Ishikawa (cell line): ENCODE measurements around the gene SLC66A1.

Experiments used
- CEBPB ChIP-seq: IDR thresholded peaks from 2 replicates; pipeline ENCODE4 v1.6.1; 2012
- CREB1 ChIP-seq: IDR thresholded peaks from 2 replicates; pipeline ENCODE4 v1.6.1; 2012; ENCODE audit warnings: low read depth
- EGR1 ChIP-seq: IDR thresholded peaks from 2 replicates; pipeline ENCODE4 v1.6.1; 2012
- EP300 ChIP-seq: IDR thresholded peaks from 2 replicates; pipeline ENCODE4 v1.6.1; 2012; ENCODE audit warnings: borderline replicate concordance
- FOXM1 ChIP-seq: IDR thresholded peaks from 2 replicates; pipeline ENCODE4 v1.6.1; 2012; ENCODE audit warnings: low read depth, borderline replicate concordance
- MAX ChIP-seq: IDR thresholded peaks from 2 replicates; pipeline ENCODE4 v1.6.1; 2012
- NFIC ChIP-seq: IDR thresholded peaks from 2 replicates; pipeline ENCODE4 v1.6.1; 2012
- RAD21 ChIP-seq: IDR thresholded peaks from 2 replicates; pipeline ENCODE4 v1.6.1; 2012; ENCODE audit warnings: low read depth
- TAF1 ChIP-seq: IDR thresholded peaks from 2 replicates; pipeline ENCODE4 v1.6.1; 2012; ENCODE audit warnings: low read depth, mild to moderate bottlenecking
- TCF12 ChIP-seq: IDR thresholded peaks from 2 replicates; pipeline ENCODE4 v1.6.1; 2012; ENCODE audit warnings: low read depth
- TEAD4 ChIP-seq: IDR thresholded peaks from 2 replicates; pipeline ENCODE4 v1.6.1; 2012
- USF1 ChIP-seq: IDR thresholded peaks from 2 replicates; pipeline ENCODE4 v1.6.1; 2012
- YY1 ChIP-seq: IDR thresholded peaks from 2 replicates; pipeline ENCODE4 v1.6.1; 2012; ENCODE audit warnings: low read depth
- ZBTB7A ChIP-seq: IDR thresholded peaks from 2 replicates; pipeline ENCODE4 v1.6.1; 2012; ENCODE audit warnings: low read depth
- TF ChIP-seq, protein P1 (sequence below): IDR thresholded peaks from 2 replicates; pipeline ENCODE4 v1.6.1; 2012; ENCODE audit warnings: low read depth, mild to moderate bottlenecking

The SLC66A1 gene

DNA sequence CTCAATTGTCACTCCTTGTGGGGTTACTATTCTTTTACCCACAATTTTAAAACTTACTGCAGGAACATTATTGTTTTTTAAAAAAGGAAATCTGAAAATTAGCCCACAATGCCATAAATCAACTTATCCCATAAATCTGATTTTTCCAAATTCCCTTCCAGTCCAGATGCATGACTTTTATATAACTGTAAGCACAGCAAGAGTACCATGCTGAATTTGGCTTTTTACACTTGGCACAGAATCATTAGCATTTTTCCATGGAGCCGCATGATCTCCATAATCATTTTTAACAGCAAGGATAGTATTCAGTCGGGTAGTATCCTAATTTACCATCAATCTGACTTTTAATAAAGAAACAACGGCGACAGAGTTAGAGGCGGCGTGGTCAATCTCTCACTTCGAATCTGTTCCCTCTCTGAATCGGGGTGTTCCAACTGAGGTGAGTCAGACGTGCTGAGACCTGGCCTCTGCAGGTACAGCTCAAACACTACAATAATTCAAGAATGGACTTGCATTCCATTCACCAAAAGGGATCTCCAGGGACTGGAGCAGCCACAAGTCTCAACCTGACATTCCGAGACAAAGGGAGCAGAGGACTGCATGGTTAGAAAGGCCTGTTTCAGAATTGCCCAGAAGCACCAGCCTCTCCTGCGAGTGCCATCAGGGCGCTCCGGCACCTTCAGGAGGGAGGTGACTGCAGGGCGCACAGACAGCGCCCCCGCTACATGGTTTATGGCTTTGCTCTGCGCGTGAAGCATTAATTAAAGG lies 48.9 kb downstream of the SLC66A1 start:
- TF ChIP-seq CREB1 (no peak), USF1 (no peak), TEAD4 (0 out of 2 replicates have a peak, but pooled peaks have one; percentile 11), EGR1 (no peak), TCF12 (no peak), EP300 (no peak), ZBTB7A (no peak)

DNA sequence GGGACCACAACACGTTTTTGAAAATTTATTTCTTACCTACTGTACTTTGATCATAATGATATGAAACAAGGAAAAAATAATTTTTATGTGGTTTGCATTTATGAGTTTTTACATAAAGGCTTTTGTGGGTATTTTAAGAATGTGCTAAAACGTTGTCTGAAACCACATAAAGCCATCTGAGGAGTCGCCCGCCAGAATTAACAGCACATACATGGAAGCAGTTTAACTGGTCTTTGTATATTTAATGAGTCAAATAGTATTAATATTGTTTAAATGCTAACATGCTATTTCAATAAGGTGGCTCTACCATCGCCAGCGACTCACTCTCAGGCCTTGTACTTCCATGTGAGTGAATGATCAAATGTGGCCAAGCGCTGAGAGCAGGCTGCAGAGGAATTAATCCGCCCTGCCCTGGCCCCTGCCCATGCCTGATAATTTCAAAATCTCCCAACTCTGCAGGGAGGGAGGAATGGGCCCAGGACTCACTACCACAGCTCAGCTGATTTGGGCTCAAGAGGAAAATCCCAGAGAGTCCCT lies 49.6 kb downstream of the SLC66A1 start:
- TF ChIP-seq EP300 (no peak), ZBTB7A (no peak), YY1 (no peak)

GRCh38 chr1:19363536-19364152 lies 51.5 kb downstream of the SLC66A1 start:
- TF ChIP-seq, protein P1, sequence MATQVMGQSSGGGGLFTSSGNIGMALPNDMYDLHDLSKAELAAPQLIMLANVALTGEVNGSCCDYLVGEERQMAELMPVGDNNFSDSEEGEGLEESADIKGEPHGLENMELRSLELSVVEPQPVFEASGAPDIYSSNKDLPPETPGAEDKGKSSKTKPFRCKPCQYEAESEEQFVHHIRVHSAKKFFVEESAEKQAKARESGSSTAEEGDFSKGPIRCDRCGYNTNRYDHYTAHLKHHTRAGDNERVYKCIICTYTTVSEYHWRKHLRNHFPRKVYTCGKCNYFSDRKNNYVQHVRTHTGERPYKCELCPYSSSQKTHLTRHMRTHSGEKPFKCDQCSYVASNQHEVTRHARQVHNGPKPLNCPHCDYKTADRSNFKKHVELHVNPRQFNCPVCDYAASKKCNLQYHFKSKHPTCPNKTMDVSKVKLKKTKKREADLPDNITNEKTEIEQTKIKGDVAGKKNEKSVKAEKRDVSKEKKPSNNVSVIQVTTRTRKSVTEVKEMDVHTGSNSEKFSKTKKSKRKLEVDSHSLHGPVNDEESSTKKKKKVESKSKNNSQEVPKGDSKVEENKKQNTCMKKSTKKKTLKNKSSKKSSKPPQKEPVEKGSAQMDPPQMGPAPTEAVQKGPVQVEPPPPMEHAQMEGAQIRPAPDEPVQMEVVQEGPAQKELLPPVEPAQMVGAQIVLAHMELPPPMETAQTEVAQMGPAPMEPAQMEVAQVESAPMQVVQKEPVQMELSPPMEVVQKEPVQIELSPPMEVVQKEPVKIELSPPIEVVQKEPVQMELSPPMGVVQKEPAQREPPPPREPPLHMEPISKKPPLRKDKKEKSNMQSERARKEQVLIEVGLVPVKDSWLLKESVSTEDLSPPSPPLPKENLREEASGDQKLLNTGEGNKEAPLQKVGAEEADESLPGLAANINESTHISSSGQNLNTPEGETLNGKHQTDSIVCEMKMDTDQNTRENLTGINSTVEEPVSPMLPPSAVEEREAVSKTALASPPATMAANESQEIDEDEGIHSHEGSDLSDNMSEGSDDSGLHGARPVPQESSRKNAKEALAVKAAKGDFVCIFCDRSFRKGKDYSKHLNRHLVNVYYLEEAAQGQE, result no peak

GRCh38 chr1:19365721-19366120 lies 53.6 kb downstream of the SLC66A1 start:
- TF ChIP-seq TCF12, result no peak
- no peak for TF ChIP-seq CREB1
- no peak for TF ChIP-seq RAD21
- TF ChIP-seq USF1, result no peak
- no peak for TF ChIP-seq MAX
- TF ChIP-seq YY1, result no peak
- no peak for TF ChIP-seq TAF1
- TF ChIP-seq FOXM1, result no peak

DNA sequence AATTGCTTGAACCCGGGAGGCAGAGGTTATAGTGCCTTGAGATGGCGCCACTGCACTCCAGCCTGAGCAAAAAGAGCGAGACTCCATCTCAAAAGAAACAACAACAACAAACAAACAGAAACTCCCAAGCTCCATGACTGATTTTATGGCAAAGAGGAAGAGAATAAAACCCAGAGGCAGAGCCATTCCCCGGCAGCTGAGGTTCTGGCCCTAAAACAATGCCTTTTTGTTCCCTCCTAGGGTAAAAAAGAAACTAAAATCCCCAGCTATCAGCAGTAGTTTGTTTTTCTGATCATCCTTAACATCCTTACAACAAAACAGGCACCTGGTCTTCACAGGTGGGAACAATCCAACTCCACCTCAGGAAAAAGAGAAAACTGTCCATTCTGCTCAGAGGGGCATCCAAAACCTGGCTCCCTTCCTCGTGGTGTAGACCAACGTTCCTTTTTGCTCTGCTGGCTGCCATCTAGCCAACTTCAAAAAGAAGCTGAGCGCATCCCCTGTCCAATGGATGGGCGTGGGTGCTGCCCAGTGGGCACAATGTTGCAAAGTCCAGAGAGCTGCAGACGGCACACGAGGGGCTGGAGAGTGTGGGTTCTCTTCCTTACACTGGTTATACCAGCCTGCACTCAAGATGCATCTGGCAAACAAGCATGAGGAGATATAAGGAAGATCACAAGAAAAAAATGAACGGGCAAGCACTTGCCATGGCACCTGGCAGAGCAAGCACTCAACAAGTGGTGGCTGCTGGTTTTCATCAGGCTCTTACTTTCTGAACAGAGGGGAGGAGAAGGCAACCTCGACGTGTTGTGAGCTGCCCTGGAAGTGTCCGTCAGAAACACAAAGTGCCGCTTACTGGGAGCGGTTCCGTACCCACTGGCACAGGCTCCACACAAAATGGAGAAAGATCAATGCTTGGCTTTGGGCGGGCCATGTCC lies 54.7 kb downstream of the SLC66A1 start:
- TF ChIP-seq NFIC (no peak), ZBTB7A (no peak), EP300 (no peak), EGR1 (no peak), CREB1 (no peak), TAF1 (no peak), TEAD4 (no peak), CEBPB (no peak), USF1 (no peak), TCF12 (no peak), YY1 (no peak), FOXM1 (no peak), RAD21 (no peak)
- TF ChIP-seq, protein P1, result no peak
